Fibroblast of the aortic adventitia (primary cell): ENCODE data around the gene GARS1. TPM values are rescaled to one million over a fixed set of nuclear protein-coding genes. Genes with fewer than 3 reads are reported as not detected.

ENCODE experiments used
- DNase-seq: peaks from one replicate; pipeline ENCODE4 v3.0.0-alpha.2; 2010; ENCODE audit warnings: low read depth
- H3K4me3 ChIP-seq: 2 replicates; pipeline ENCODE4 v1.5.1; 2011; ENCODE audit warnings: low read depth, mild to moderate bottlenecking, control low read depth, low read length, moderate library complexity
- total RNA-seq: library from RNA; depleted of rRNA; stranded (reverse); fragments of >200 nt; gene quantifications from 2 replicates; pipeline ENCODE4 v1.2.3, GENCODE V29; 2012; ENCODE audit warnings: low replicate concordance
- TF ChIP-seq, protein P1 (sequence below): IDR thresholded peaks from 2 replicates; pipeline ENCODE4 v1.5.1; 2011; ENCODE audit warnings: mild to moderate bottlenecking, low read length, control low read depth, inconsistent platforms; ENCODE audit not compliant: insufficient read depth

GARS1 gene
- total RNA-seq, 1 donor: 452 TPM

GRCh38 chr7:30589111-30589510, 5.6 kb upstream of the GARS1 start:
- no peak for DNase-seq
- TF ChIP-seq, protein P1, sequence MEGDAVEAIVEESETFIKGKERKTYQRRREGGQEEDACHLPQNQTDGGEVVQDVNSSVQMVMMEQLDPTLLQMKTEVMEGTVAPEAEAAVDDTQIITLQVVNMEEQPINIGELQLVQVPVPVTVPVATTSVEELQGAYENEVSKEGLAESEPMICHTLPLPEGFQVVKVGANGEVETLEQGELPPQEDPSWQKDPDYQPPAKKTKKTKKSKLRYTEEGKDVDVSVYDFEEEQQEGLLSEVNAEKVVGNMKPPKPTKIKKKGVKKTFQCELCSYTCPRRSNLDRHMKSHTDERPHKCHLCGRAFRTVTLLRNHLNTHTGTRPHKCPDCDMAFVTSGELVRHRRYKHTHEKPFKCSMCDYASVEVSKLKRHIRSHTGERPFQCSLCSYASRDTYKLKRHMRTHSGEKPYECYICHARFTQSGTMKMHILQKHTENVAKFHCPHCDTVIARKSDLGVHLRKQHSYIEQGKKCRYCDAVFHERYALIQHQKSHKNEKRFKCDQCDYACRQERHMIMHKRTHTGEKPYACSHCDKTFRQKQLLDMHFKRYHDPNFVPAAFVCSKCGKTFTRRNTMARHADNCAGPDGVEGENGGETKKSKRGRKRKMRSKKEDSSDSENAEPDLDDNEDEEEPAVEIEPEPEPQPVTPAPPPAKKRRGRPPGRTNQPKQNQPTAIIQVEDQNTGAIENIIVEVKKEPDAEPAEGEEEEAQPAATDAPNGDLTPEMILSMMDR: no peak
- H3K4me3 ChIP-seq: no peak overlapping the region

- TF ChIP-seq, protein P1: no peak
- peak; percentile 55 for DNase-seq
- H3K4me3 ChIP-seq: peak overlapping the region; percentile 99
Measured at GRCh38 chr7:30594048-30594539, 584 bp upstream of the GARS1 start.

GRCh38 chr7:30595436-30596013, 847 bp downstream of the GARS1 start:
- peak; percentile 28 for DNase-seq
- TF ChIP-seq, protein P1: no peak
- H3K4me3 ChIP-seq: peak overlapping the region; percentile 99

DNA sequence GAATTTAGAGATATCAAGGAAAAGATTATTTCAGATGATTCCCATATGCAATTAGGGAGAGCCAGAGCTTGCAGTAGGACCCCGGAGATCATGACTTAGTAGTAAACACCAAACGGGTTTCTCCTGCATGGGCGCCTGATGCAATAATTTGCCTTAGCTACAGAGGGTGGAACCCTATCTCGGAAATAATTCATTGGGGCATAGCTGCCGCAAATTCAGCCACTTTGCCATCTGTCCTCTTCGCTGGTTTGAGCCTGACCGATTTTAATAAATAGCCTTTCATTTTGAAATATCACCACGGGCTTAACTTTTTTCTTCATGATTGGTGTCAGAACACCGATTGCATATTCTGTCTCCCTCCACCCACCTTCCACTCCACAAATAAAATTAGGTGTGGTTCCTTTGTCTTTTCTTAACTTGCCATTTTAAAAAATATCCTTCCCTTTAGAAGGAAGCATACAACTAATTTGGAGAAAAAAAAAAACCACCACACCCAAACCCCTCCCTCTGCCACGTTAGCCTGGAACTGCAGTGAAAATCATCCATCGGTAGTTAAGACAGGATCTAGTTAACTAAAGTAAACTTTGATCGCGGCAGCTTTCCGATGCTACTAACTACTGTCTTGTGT, 1.4 kb downstream of the GARS1 start:
- DNase-seq: peak; percentile 68
- TF ChIP-seq, protein P1: peak; percentile 23
- H3K4me3 ChIP-seq: peak overlapping the region; percentile 99

DNA sequence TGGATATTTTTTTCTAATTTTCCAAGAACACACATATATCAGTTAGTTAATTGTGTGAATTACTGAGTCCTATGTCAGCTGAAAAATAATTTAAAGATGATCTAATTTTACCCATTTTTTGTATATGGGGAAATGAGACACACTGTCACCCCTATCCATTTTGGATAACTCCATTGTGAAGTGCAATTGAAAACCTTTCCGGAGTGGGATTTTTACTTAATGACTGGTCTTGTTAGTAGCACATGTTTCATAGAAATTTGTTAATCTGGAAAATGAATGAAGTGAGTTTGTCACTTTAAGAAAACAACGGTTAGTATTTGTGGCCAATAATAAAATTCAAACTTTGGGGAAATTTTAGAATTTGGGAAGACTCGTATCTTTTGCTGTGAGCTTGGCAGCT, 2.0 kb downstream of the GARS1 start:
- TF ChIP-seq, protein P1: no peak
- peak; percentile 46 for DNase-seq

GRCh38 chr7:30598121-30598876, 3.6 kb downstream of the GARS1 start:
- DNase-seq: peak; percentile 73
- peak overlapping the region; percentile 99 for H3K4me3 ChIP-seq
- TF ChIP-seq, protein P1: no peak

More for the DNA sequence above, 2.0 kb downstream of the GARS1 start:
- peak overlapping the region; percentile 99 for H3K4me3 ChIP-seq
